Activated CD4-positive, alpha-beta T cell treated with anti-CD3 and anti-CD28 coated beads, Interleukin-2, amount 50 U/mL, for 24 hours (primary cell): Measurements from ENCODE around the gene NCAPD2.

Experiments used
- DNase-seq, 2 donors: peaks; one replicate each; pipeline ENCODE4 v3.0.0-alpha.2; 2020; ENCODE audit warnings: low read depth in 1 of 2, low spot score in 1 of 2

Gene NCAPD2

GRCh38 chr12:6533923-6534694 is 40.2 kb downstream of the NCAPD2 start, which contains the start of gene GAPDH:
TSS of gene GAPDH (plus strand) at chr12:6534517. CDS start at chr12:6534833, 316 bp downstream.
- DNase-seq, result peak; percentile 83 to 87

- DNase-seq, result no peak
Observed at GRCh38 chr12:6534695-6534944, 40.7 kb downstream of the NCAPD2 start.

GRCh38 chr12:6534945-6535696 is 41.2 kb downstream of the NCAPD2 start:
- peak; percentile 60 to 61 for DNase-seq

GRCh38 chr12:6535697-6535946 is 41.7 kb downstream of the NCAPD2 start:
- no peak for DNase-seq

GRCh38 chr12:6535960-6536847 is 42.3 kb downstream of the NCAPD2 start:
- DNase-seq, result no peak

GRCh38 chr12:6536894-6537579 is 43.1 kb downstream of the NCAPD2 start:
- DNase-seq, result no peak

- DNase-seq, result peak; percentile 69 to 70
Observed at GRCh38 chr12:6537580-6538419, 43.9 kb downstream of the NCAPD2 start.

GRCh38 chr12:6538420-6539313 is 44.8 kb downstream of the NCAPD2 start:
- DNase-seq, result peak in 1 of 2 donors; percentile 32

GRCh38 chr12:6539314-6539682 is 45.4 kb downstream of the NCAPD2 start:
- no peak for DNase-seq

- DNase-seq, result no peak
Observed at GRCh38 chr12:6539707-6540134, 45.8 kb downstream of the NCAPD2 start.

- DNase-seq, result peak in 1 of 2 donors; percentile 48
Observed at GRCh38 chr12:6540181-6540877, 46.4 kb downstream of the NCAPD2 start.

- no peak for DNase-seq
Observed at GRCh38 chr12:6541371-6542165, 47.7 kb downstream of the NCAPD2 start.

- DNase-seq, result no peak
Observed at GRCh38 chr12:6542209-6543009, 48.5 kb downstream of the NCAPD2 start.

- DNase-seq, result no peak
Observed at GRCh38 chr12:6546016-6546415, 52.1 kb downstream of the NCAPD2 start.

- no peak for DNase-seq
Observed at GRCh38 chr12:6547566-6547965, 53.7 kb downstream of the NCAPD2 start.

- no peak for DNase-seq
Observed at GRCh38 chr12:6547987-6548386, 54.1 kb downstream of the NCAPD2 start.

- no peak for DNase-seq
Observed at GRCh38 chr12:6548556-6548955, 54.7 kb downstream of the NCAPD2 start.
